IMR-90 (cell line): ENCODE measurements around the gene RUNDC3A. TPM values are rescaled to one million over a fixed set of nuclear protein-coding genes. Genes with fewer than 3 reads are reported as not detected.

Experiments used
- ATAC-seq: fragments of 200-7000 bp; cut with Tn5 transposase; 2 replicates; pipeline ENCODE4 v1.9.1; 2020; ENCODE audit warnings: low read depth, mild to moderate bottlenecking, moderate library complexity
- BruUV-seq: library from RNA; stranded (reverse); fragments of 400-500 nt; replicated peaks from 2 replicates; lab custom pipeline; 2021; lab: Mats Ljungman, UMichigan
- CTCF ChIA-PET: fragments of 300-600 bp; formaldehyde crosslinking; extraction: SDS; loops from one replicate; lab custom pipeline; 2021; ENCODE audit warnings: antibody characterized with exemption; lab: Yijun Ruan, JAX
- POLR2A ChIA-PET: fragments of 300-600 bp; sonication (Branson Sonifier 250); formaldehyde crosslinking; loops from one replicate; lab custom pipeline; 2022; ENCODE audit warnings: antibody characterized with exemption; ENCODE audit not compliant: unreplicated experiment; lab: Charles Lee
- DNase-seq: peaks from one replicate; pipeline ENCODE4 v3.0.0; 2013
- H2AFZ ChIP-seq: replicated peaks from 2 replicates; pipeline ENCODE3; 2013; ENCODE audit warnings: low read length, mild to moderate bottlenecking; ENCODE audit not compliant: poor library complexity
- H2AK5ac ChIP-seq: 2 replicates; pipeline ENCODE4 v1.6.1; 2013; ENCODE audit warnings: low read depth, low read length, inconsistent platforms
- H2AK9ac ChIP-seq: replicated peaks from 2 replicates; pipeline ENCODE3; 2013; ENCODE audit warnings: mild to moderate bottlenecking, low read depth, low read length, moderate library complexity; ENCODE audit not compliant: poor library complexity
- H2BK120ac ChIP-seq: 2 replicates; pipeline ENCODE4 v1.6.1; 2013; ENCODE audit warnings: low read depth, low read length, inconsistent platforms
- H2BK15ac ChIP-seq: 3 replicates; pipeline ENCODE4 v1.6.1; 2013; ENCODE audit warnings: low read depth, low read length, inconsistent platforms
- H2BK20ac ChIP-seq: 2 replicates; pipeline ENCODE4 v1.6.1; 2013; ENCODE audit warnings: low read depth, mild to moderate bottlenecking, inconsistent platforms, low read length, moderate library complexity
- H2BK5ac ChIP-seq: 2 replicates; pipeline ENCODE4 v1.6.1; 2013; ENCODE audit warnings: mild to moderate bottlenecking, low read depth, low read length, inconsistent platforms; ENCODE audit not compliant: poor library complexity, severe bottlenecking
- H3K14ac ChIP-seq: replicated peaks from 2 replicates; pipeline ENCODE4 v1.6.1; 2013; ENCODE audit warnings: low read depth, low read length, inconsistent platforms
- H3K18ac ChIP-seq: 2 replicates; pipeline ENCODE4 v1.6.1; 2013; ENCODE audit warnings: low read depth, low read length, control low read depth
- H3K23ac ChIP-seq: 2 replicates; pipeline ENCODE4 v1.6.1; 2013; ENCODE audit warnings: low read depth, low read length, inconsistent platforms
- H3K27ac ChIP-seq: 2 replicates; pipeline ENCODE4 v1.5.1; 2013; ENCODE audit warnings: mild to moderate bottlenecking, control low read depth, low read length; ENCODE audit not compliant: insufficient read depth
- H3K27me3 ChIP-seq: 2 replicates; pipeline ENCODE4 v1.6.1; 2013; ENCODE audit warnings: low read length; ENCODE audit not compliant: control insufficient read depth, insufficient read depth
- H3K36me3 ChIP-seq: 2 replicates; pipeline ENCODE4 v1.6.1; 2013; ENCODE audit warnings: low read length, mixed read lengths; ENCODE audit not compliant: control insufficient read depth, insufficient read depth
- H3K4ac ChIP-seq: 2 replicates; pipeline ENCODE4 v1.6.1; 2013; ENCODE audit warnings: low read depth, low read length, inconsistent platforms
- H3K4me1 ChIP-seq: 2 replicates; pipeline ENCODE4 v1.6.1; 2013; ENCODE audit warnings: low read length, mixed read lengths; ENCODE audit not compliant: control insufficient read depth, insufficient read depth
- H3K4me2 ChIP-seq: 2 replicates; pipeline ENCODE4 v1.6.1; 2013; ENCODE audit warnings: low read depth, mild to moderate bottlenecking, control low read depth, low read length, moderate library complexity
- H3K4me3 ChIP-seq: 2 replicates; pipeline ENCODE4 v1.5.1; 2013; ENCODE audit warnings: low read depth, mild to moderate bottlenecking, control low read depth, low read length, moderate library complexity; ENCODE audit not compliant: insufficient read depth
- H3K56ac ChIP-seq: 2 replicates; pipeline ENCODE4 v1.6.1; 2013; ENCODE audit warnings: low read length, inconsistent platforms; ENCODE audit not compliant: insufficient read depth; ENCODE audit errors: extremely low read depth
- H3K79me1 ChIP-seq, 2 experiments: 2 replicates each; pipeline ENCODE4 v1.6.1; 2013; ENCODE audit warnings: low read length in 2 of 2, inconsistent platforms in 1 of 2, low read depth in 1 of 2
- H3K9ac ChIP-seq: 2 replicates; pipeline ENCODE4 v1.6.1; 2013; ENCODE audit warnings: low read depth, low read length, control low read depth
- H3K9me1 ChIP-seq: 2 replicates; pipeline ENCODE4 v1.6.1; 2013; ENCODE audit warnings: low read length, inconsistent platforms; ENCODE audit not compliant: insufficient read depth
- H3K9me3 ChIP-seq: 2 replicates; pipeline ENCODE4 v1.6.1; 2013; ENCODE audit warnings: low read length; ENCODE audit not compliant: control insufficient read depth, insufficient read depth
- H4K20me1 ChIP-seq: 2 replicates; pipeline ENCODE4 v1.6.1; 2013; ENCODE audit warnings: low read length, inconsistent platforms; ENCODE audit not compliant: insufficient read depth
- H4K5ac ChIP-seq: 2 replicates; pipeline ENCODE4 v1.6.1; 2013; ENCODE audit warnings: mild to moderate bottlenecking, low read depth, low read length, control low read depth
- H4K8ac ChIP-seq, 2 experiments: 2 replicates each; pipeline ENCODE4 v1.6.1; 2013; ENCODE audit warnings: low read depth in 2 of 2, low read length in 2 of 2, control low read depth in 1 of 2, inconsistent platforms in 1 of 2
- H4K91ac ChIP-seq: 2 replicates; pipeline ENCODE4 v1.6.1; 2013; ENCODE audit warnings: low read depth, low read length, inconsistent platforms; ENCODE audit not compliant: insufficient read depth
- CEBPB ChIP-seq: IDR thresholded peaks from 2 replicates; pipeline ENCODE4 v1.6.1; 2012; ENCODE audit warnings: low read depth, low read length, improper control_type of control experiment
- MXI1 ChIP-seq: IDR thresholded peaks from 2 replicates; pipeline ENCODE4 v1.6.1; 2012; ENCODE audit warnings: low read depth, mild to moderate bottlenecking, low read length, moderate library complexity, borderline replicate concordance
- NFE2L2 ChIP-seq: fragments of 150-350 bp; IDR thresholded peaks from 2 replicates; pipeline ENCODE4 v1.6.1; 2016; ENCODE audit warnings: low read depth, mild to moderate bottlenecking, low read length
- RFX5 ChIP-seq: IDR thresholded peaks from 2 replicates; pipeline ENCODE4 v1.8.0; 2012; ENCODE audit warnings: low read depth, mild to moderate bottlenecking, low read length, moderate library complexity
- WGBS, 2 experiments: methylation state at CpG; one replicate each; pipeline versions ENCODE4 v1.1.5 to v1.1.7; 2013; ENCODE audit warnings: missing lambda C conversion rate in 2 of 2; ENCODE audit not compliant: insufficient read length in 1 of 2; ENCODE audit errors: extremely low coverage in 2 of 2; 5-methylcytosine and 5-hydroxymethylcytosine counted together
- dilution Hi-C: fragments of 300-500 bp; cut with HindIII; formaldehyde crosslinking; loops from one replicate; pipeline ENCODE4 v1.14.3; 2018; ENCODE audit warnings: low sequenced_read_pairs; ENCODE audit not compliant: unreplicated experiment
- in situ Hi-C: fragments of 300-500 bp; cut with MboI; formaldehyde crosslinking; loops from 3 replicates; pipeline ENCODE4 v1.14.3; 2019; ENCODE audit warnings: low sequenced_read_pairs, inconsistent platforms, mixed read lengths
- intact Hi-C: fragments of 100-400 bp; cut with micrococcal nuclease; formaldehyde crosslinking; loops from 2 replicates; pipeline ENCODE4 v1.10.0; 2022
- polyA plus RNA-seq, 3 experiments: library from polyadenylated mRNA; depleted of rRNA; stranded (reverse); fragments of >200 nt; gene quantifications; 2 replicates each; pipeline ENCODE4 v1.2.3, GENCODE V29; 2012; ENCODE audit warnings: low replicate concordance in 1 of 3
- total RNA-seq: library from RNA; depleted of rRNA; stranded (reverse); fragments of >200 nt; gene quantifications from 2 replicates; pipeline ENCODE4 v1.2.3, GENCODE V29; 2012

RUNDC3A gene
- total and polyA plus RNA-seq, 2 of the 4 experiments (the other 2 are of a cell fraction): under 0.01 to 0.34 TPM

GRCh38 chr17:44267818-44268490 lies 40.4 kb upstream of the RUNDC3A start, which contains the start of gene SLC4A1:
Gene SLC4A1 (minus strand): TSS chr17:44268135. CDS start chr17:44262866, 5,269 bp downstream.
- H3K9me1 ChIP-seq: no peaks in the 10 kb centered on the region
- no TSS peak for BruUV-seq
- H3K4ac ChIP-seq: no peak within 1 kb of the TSS
- dilution Hi-C loops (no loop called here), in situ Hi-C loops (no loop called here), intact Hi-C loops (no loop called here)
- no peaks in the 10 kb centered on the region for H4K20me1 ChIP-seq
- no peak for ATAC-seq
- H3K9me3 ChIP-seq: no peaks in the 10 kb centered on the region
- no peak within 1 kb of the TSS for H3K56ac ChIP-seq
- WGBS, 2 experiments: 64% methylated on average over 9 of the region's 14 CpGs; no CpG with 5 or more reads in 1 of the 2 experiments
- H4K5ac ChIP-seq: no peak within 1 kb of the TSS
- H3K18ac ChIP-seq: no peak within 1 kb of the TSS
- H2BK15ac ChIP-seq: no peak within 1 kb of the TSS
- H3K27ac ChIP-seq: no peak within 1 kb of the TSS
- H3K4me1 ChIP-seq: no peaks in the 10 kb centered on the region
- no peak within 1 kb of the TSS for H4K8ac ChIP-seq
- H3K23ac ChIP-seq: no peak within 1 kb of the TSS
- H3K36me3 ChIP-seq: no peaks in the 10 kb centered on the region
- H4K91ac ChIP-seq: no peak within 1 kb of the TSS
- H2AFZ ChIP-seq: no peak within 1 kb of the TSS
- H2BK120ac ChIP-seq: no peak within 1 kb of the TSS
- H3K79me1 ChIP-seq: no peaks in the 10 kb centered on the region
- DNase-seq: no peak
- H2BK5ac ChIP-seq: no peak within 1 kb of the TSS
- peaks cover 50% of the 10 kb centered on the region for H3K27me3 ChIP-seq
- no peak within 1 kb of the TSS for H2BK20ac ChIP-seq
- ChIA-PET CTCF (interaction anchor here (0.6 kb wide), 1 partner anchor 10 kb away, joined by 3 read pairs; no protein-coding TSS in a partner anchor), POLR2A (no interaction called here)
- no peak within 1 kb of the TSS for H3K9ac ChIP-seq
- TF ChIP-seq MXI1: no peak
- TF ChIP-seq CEBPB: no peak
- no peak for TF ChIP-seq RFX5
- no peak for TF ChIP-seq NFE2L2
- no peak within 1 kb of the TSS for H2AK9ac ChIP-seq
- no peak within 1 kb of the TSS for H3K14ac ChIP-seq
- H2AK5ac ChIP-seq: no peak within 1 kb of the TSS
- no peak within 1 kb of the TSS for H3K4me2 ChIP-seq
- H3K4me3 ChIP-seq: no peak within 1 kb of the TSS
